ENCODE results near the gene CCDC196.
"Not testable (repeated sequence)": the region's sequence is repeated elsewhere in the genome, so short reads cannot be mapped to it uniquely, and the experiment has no call there.

Gene CCDC196

DNA sequence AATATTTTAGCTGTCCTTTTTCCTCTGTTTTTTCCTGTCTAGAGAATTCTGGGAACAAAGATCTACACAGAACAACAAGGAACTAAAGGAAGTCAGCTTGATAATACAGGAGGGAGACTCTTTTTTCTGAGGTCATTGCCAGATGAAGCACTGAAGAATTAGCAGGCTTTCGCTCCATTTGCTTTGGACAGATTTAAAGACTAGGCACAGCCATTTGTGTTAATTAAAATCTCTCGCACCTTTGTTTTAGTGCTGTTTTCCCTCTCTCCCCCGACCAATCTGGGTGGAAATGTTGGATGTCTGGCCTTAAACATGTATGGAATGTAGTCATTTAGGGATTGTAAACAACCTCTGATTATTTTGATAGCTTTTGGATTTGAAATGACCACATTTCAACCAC lies 12.1 kb downstream of the CCDC196 start:
- no peak overlapping the region for H3K4me2 ChIP-seq (ENCODE audit: low read length)
- H3K36me3 ChIP-seq (replicated peaks; ENCODE audit: low read depth, low read length) = no peaks in the 10 kb centered on the region
- H2AFZ ChIP-seq (ENCODE audit: low read depth, low read length) = no peak overlapping the region
- H3K79me2 ChIP-seq (ENCODE audit: low read length) = no peaks in the 10 kb centered on the region
- no peak overlapping the region for H3K4me3 ChIP-seq (ENCODE audit: low read length)
- no peak overlapping the region for H3K27ac ChIP-seq (ENCODE audit: low read length)
- H3K27me3 ChIP-seq (ENCODE audit: low read depth, low read length) = no peaks in the 10 kb centered on the region
- no peak for TF ChIP-seq EZH2phosphoT487 (IDR thresholded peaks at IDR 0.05; ENCODE audit: low read depth)
- no peak for TF ChIP-seq CTCF (IDR thresholded peaks at IDR 0.05; ENCODE audit: low read depth, low read length)
- H3K4me1 ChIP-seq (ENCODE audit: low read length) = peaks cover 4% of the 10 kb centered on the region; the same call in 1 of the 2 replicates
- H3K9me3 ChIP-seq (ENCODE audit: insufficient read depth, low read length) = no peaks in the 10 kb centered on the region
- H4K20me1 ChIP-seq (ENCODE audit: insufficient read depth, low read length) = no peaks in the 10 kb centered on the region
- H3K9ac ChIP-seq (ENCODE audit: low read length) = no peak overlapping the region

GRCh38 chr14:66501592-66501991 lies 15.4 kb downstream of the CCDC196 start:
- Histone ChIP-seq H2AFZ (ENCODE audit: low read depth, low read length) (no peak overlapping the region), H3K27me3 (ENCODE audit: low read depth, low read length) (no peaks in the 10 kb centered on the region), H3K27ac (ENCODE audit: low read length) (no peak overlapping the region), H3K36me3 (replicated peaks; ENCODE audit: low read depth, low read length) (no peaks in the 10 kb centered on the region), H4K20me1 (ENCODE audit: insufficient read depth, low read length) (no peaks in the 10 kb centered on the region), H3K4me2 (ENCODE audit: low read length) (no peak overlapping the region), H3K9me3 (ENCODE audit: insufficient read depth, low read length) (no peaks in the 10 kb centered on the region), H3K9ac (ENCODE audit: low read length) (no peak overlapping the region), H3K4me1 (ENCODE audit: low read length) (peaks cover 6% of the 10 kb centered on the region; the same call in 1 of the 2 replicates), H3K79me2 (ENCODE audit: low read length) (peaks cover 2% of the 10 kb centered on the region; the same call in 1 of the 2 replicates), H3K4me3 (ENCODE audit: low read length) (no peak overlapping the region)
- TF ChIP-seq EZH2phosphoT487 (IDR thresholded peaks at IDR 0.05; ENCODE audit: low read depth) (no peak), CTCF (IDR thresholded peaks at IDR 0.05; ENCODE audit: low read depth, low read length) (no peak)

- H3K4me1 ChIP-seq (ENCODE audit: low read length); H3K27me3 ChIP-seq (ENCODE audit: low read depth, low read length); H3K27ac ChIP-seq (ENCODE audit: low read length); H4K20me1 ChIP-seq (ENCODE audit: insufficient read depth, low read length); H3K4me2 ChIP-seq (ENCODE audit: low read length); H3K9ac ChIP-seq (ENCODE audit: low read length); H3K4me3 ChIP-seq (ENCODE audit: low read length); H2AFZ ChIP-seq (ENCODE audit: low read depth, low read length); H3K9me3 ChIP-seq (ENCODE audit: insufficient read depth, low read length); H3K36me3 ChIP-seq (replicated peaks; ENCODE audit: low read depth, low read length): not testable (repeated sequence)
- peaks cover 11% of the 10 kb centered on the region for H3K79me2 ChIP-seq (ENCODE audit: low read length)
Observed at GRCh38 chr14:66502836-66503235, 16.7 kb downstream of the CCDC196 start.

GRCh38 chr14:66503532-66503931 lies 17.4 kb downstream of the CCDC196 start:
- TF ChIP-seq CTCF (IDR thresholded peaks at IDR 0.05; ENCODE audit: low read depth, low read length) = no peak
- no peak for TF ChIP-seq EZH2phosphoT487 (IDR thresholded peaks at IDR 0.05; ENCODE audit: low read depth)
- H3K4me2 ChIP-seq (ENCODE audit: low read length) = no peak overlapping the region
- H3K9ac ChIP-seq (ENCODE audit: low read length) = no peak overlapping the region
- no peaks in the 10 kb centered on the region for H4K20me1 ChIP-seq (ENCODE audit: insufficient read depth, low read length)
- no peaks in the 10 kb centered on the region for H3K36me3 ChIP-seq (replicated peaks; ENCODE audit: low read depth, low read length)
- H3K27ac ChIP-seq (ENCODE audit: low read length) = no peak overlapping the region
- H3K79me2 ChIP-seq (ENCODE audit: low read length) = peaks cover 18% of the 10 kb centered on the region
- no peak overlapping the region for H2AFZ ChIP-seq (ENCODE audit: low read depth, low read length)
- 0 out of 2 replicates have a peak, but pooled peaks cover 5% of the 10 kb centered on the region for H3K4me1 ChIP-seq (ENCODE audit: low read length)
- no peak overlapping the region for H3K4me3 ChIP-seq (ENCODE audit: low read length)
- H3K27me3 ChIP-seq (ENCODE audit: low read depth, low read length) = no peaks in the 10 kb centered on the region
- H3K9me3 ChIP-seq (ENCODE audit: insufficient read depth, low read length) = no peaks in the 10 kb centered on the region

Data from OCI-LY3 (cell line).